NCI-H2081 treated with DMSO at 0.1 percent for 48 hours (cell line): ENCODE results near the gene PCDH15.

Experiments
- DNase-seq: peaks from one replicate; lab custom pipeline; 2025; lab: John Stamatoyannopoulos, UW

Gene PCDH15

DNA sequence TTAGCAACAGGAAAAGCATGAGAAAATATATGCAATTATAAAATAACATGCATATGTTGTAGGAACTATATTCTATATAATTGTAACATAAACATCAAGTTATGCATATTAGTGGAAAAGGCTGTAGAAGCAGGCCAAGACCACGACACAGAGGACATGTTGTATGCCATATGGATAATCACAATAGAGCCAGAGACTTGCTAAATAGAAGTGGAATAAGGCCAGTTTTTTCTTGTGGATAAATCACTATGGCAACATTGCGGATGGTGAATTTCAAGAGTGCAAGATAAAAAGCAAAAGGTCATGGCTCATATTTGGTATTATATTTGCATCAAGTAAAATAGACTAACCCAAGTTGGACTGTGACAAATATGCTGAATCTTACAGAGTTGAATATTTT lies 93.0 kb downstream of the PCDH15 start:
- no peak for DNase-seq

DNA sequence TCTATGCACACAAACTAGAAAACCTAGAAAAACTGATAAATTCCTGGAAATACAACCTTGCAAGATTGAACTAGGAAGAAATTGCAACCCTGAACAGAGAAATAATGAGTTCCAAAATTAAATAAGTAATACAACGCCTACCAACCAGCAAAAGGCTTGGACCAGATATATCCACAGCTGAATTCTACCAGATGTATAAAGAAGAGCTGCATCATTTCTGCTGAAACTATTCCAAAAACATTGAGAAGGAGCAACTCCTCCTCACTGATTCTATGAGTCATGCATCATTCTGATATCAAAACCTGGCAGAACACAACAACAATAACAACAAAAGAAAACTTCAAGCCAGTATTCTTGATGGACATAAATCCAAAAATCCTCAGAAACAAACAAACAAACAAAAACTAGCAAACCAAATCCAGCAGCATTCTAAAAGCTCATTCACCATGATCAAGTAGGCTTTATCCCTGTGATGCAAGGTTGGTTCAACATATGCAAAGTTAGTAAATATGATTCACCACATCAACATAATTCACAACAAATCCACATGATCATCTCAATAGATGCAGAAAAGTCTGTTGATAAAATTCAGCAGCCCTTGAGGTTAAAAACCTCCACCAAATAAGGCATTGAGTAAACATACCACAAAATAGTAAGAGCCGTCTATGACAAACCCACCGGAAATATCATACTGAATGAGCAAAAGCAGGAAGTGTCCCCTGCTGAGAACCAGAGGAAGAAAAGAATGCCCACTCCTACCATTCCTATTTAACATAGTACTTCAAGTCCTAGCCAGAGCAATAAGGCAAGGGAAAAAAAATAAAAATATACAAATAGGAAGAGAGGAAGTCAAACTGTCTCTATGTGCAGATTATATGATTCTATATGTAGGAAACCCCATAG lies 98.2 kb downstream of the PCDH15 start:
- DNase-seq, result no peak

GRCh38 chr10:54691331-54691730 lies 109.7 kb downstream of the PCDH15 start:
- DNase-seq, result no peak

- DNase-seq, result no peak
Observed at GRCh38 chr10:54682554-54682953, 118.5 kb downstream of the PCDH15 start.

- no peak for DNase-seq
Observed at GRCh38 chr10:54681136-54681535, 119.9 kb downstream of the PCDH15 start.

DNA sequence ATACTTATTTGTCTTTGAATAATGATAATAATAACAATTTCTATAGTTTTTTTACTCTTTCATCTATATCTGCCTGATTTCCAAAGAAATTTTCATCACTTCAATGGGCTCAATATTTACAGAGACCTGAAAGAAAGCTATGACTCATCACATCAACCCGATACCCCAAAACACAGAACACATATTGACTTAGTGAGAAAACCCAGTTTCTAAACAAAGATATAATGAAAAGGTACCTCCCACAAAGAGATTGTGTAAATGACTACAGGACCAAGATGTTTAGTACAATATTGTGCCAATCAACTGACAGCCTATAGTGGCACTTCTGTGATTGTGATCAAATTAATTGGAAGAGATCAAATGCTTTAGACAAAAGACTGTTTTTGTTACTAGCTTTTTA lies 133.9 kb downstream of the PCDH15 start:
- no peak for DNase-seq

- DNase-seq, result no peak
Observed at GRCh38 chr10:54666192-54666591, 134.8 kb downstream of the PCDH15 start.

GRCh38 chr10:54665095-54665494 lies 135.9 kb downstream of the PCDH15 start:
- DNase-seq, result no peak

DNA sequence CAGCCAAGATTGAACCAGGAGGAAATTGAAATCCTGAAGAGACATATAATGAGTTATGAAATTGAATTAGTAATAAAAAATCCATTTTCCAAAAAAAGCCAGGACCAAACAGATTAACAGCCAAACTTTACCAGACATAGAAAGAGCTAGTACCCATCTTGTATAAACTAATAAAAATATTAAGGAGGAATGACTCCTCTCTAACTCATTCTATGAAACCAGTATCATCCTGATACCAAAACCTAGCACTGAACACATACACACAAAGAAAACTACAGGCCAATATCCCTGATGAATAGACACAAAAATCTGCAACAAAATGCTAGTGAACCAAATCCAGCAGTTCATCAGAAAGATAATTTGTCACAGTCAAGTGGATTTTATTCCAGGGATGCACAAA lies 140.6 kb downstream of the PCDH15 start:
- no peak for DNase-seq

- DNase-seq, result no peak
Observed at GRCh38 chr10:54656643-54657042, 144.4 kb downstream of the PCDH15 start.

GRCh38 chr10:54653518-54653917 lies 147.5 kb downstream of the PCDH15 start:
- no peak for DNase-seq

- DNase-seq, result no peak
Observed at GRCh38 chr10:54650547-54650946, 150.5 kb downstream of the PCDH15 start.

DNA sequence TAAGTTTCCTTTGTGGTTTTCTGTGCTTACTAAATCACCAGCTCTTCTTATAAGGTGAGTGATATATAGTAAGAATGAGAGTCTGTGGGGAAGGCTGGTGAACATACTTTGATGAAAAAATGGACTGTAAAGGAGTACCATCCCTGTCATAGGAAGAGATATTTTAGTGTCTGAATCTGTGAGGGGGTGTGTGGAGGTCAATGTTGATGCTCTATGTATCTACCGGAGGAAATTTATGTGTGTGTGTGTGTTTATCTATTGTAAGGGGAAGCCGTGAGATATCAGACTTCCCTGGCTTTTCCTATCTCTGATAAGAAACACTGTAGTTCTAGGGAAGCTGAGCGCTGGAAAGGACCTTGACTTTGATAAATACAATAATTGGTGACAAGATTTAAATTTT lies 179.0 kb downstream of the PCDH15 start:
- no peak for DNase-seq

- DNase-seq, result no peak
Observed at GRCh38 chr10:54620352-54620751, 180.7 kb downstream of the PCDH15 start.

- DNase-seq, result no peak
Observed at GRCh38 chr10:54614072-54614471, 187.0 kb downstream of the PCDH15 start.

GRCh38 chr10:54613162-54613561 lies 187.9 kb downstream of the PCDH15 start:
- no peak for DNase-seq

- no peak for DNase-seq
Observed at GRCh38 chr10:54609423-54609822, 191.6 kb downstream of the PCDH15 start.

DNA sequence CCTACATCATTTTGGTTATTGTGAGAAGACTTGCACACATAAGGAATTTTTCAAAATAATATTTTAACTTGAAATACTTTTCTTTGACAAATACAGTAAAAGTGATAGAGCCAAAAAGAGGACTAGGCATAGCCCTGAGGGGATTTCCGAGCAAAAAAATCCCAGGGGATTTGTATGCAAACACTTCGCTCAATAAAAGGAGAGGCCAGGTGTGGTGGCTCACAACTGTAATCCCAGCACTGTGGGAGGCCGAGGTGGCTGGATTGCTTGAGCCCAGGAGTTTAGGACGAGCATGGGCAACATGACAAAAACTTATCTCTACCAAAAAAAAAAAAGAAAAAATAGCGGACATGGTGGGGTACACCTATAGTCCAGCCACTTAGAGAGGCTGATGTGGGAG lies 193.0 kb downstream of the PCDH15 start:
- no peak for DNase-seq

DNA sequence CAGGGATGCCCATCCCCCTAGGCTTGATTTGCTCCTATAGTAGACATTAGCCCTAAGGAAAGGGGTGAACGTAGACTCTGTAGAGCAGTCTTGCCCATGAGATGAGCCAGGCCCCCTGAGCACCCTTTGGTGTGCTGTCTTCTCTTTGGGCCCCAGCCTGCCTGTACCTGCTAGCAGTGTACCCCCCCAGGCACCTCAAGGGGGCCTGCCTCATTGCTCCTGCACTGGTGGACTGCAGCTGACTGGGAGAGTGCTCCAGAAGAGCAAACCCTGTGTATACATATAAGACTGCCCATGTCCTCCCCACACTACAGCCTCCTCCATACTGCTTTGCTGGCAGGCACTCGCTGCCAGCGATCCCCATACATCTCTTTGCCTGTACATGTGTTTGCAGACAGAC lies 206.7 kb downstream of the PCDH15 start:
- no peak for DNase-seq

DNA sequence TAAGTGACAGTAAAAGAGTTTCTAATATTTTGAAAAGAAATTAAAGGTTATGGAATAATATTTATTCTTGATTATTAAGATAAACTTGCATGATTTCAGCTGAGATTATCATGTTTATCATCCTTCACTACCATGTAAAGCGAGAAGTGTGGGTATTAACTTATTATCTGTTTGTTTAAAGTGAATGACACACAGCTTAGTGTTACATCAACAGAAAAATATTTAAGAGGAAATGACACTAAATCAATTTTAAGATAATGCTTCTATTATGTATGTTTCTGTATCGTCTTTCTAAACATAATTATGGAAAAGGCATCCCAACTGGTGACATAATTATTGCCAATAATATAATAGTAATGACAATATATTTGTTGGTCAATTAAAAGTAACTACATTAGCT lies 213.1 kb downstream of the PCDH15 start:
- no peak for DNase-seq

DNA sequence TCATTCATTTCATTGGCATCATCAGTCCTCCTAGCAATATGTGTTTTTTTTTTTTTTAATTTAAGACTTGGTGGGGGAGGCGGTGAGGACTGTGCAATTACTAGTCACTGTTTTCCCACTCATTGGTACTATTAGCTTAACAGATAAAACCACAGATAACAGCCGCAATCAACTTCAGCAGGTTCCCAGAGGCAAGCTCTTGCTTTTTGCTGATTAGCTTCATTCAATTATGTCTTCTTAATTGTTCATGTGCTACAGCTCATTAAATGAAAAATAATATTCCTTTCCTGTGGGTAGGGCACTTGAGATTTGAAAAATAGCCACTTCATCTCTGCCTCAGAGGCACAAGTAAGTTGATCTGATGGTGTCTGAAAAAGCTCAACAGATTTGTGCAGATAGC lies 215.5 kb downstream of the PCDH15 start:
- DNase-seq, result no peak

- DNase-seq, result no peak
Observed at GRCh38 chr10:54577682-54578081, 223.3 kb downstream of the PCDH15 start.

GRCh38 chr10:54576541-54576940 lies 224.5 kb downstream of the PCDH15 start:
- no peak for DNase-seq

GRCh38 chr10:54559498-54559897 lies 241.5 kb downstream of the PCDH15 start:
- no peak for DNase-seq
